Esophagus muscularis mucosa (tissue), 4 donors: ENCODE data around the gene FBXW8.

Experiments used
- EP300 ChIP-seq: sonication (generic); formaldehyde crosslinking; IDR thresholded peaks from one replicate; pipeline ENCODE4 v1.6.1; 2017; ENCODE audit warnings: antibody characterized with exemption
- POLR2AphosphoS5 ChIP-seq, 2 donors: sonication (generic); formaldehyde crosslinking; IDR thresholded peaks; one replicate each; pipeline ENCODE4 v1.6.1; 2017; ENCODE audit warnings: antibody characterized with exemption in 2 of 2
- TF ChIP-seq, protein P1 (sequence below), 3 experiments: fragments of 200-600 bp in 2 of 3; fragments of 450-650 bp in 1 of 3; sonication (generic) in 2 of 3; IDR thresholded peaks; one replicate each; pipeline ENCODE4 v1.5.1; 2017 to 2019; ENCODE audit warnings: antibody characterized with exemption in 3 of 3, mild to moderate bottlenecking in 2 of 3, moderate library complexity in 1 of 3

DNA sequence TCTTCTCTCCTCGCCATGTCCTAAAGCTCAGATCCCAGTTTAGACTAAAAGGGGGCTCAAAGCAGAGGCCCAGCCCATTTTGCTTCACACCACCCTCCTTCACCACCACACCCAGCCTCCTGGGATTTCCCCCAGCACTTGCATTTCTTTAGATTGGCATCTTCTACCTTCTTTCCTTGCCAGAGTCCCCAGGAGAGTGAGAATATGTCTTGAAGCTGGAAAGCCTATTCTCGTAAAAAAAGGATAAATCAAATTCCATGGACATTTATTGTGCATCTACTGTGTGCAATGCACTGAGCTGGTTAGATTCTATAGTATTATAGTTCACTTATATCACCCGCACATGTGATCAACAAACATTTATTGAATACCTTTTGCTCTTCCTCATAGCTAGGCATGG, 10.2 kb downstream of the FBXW8 start:
- TF ChIP-seq, protein P1, sequence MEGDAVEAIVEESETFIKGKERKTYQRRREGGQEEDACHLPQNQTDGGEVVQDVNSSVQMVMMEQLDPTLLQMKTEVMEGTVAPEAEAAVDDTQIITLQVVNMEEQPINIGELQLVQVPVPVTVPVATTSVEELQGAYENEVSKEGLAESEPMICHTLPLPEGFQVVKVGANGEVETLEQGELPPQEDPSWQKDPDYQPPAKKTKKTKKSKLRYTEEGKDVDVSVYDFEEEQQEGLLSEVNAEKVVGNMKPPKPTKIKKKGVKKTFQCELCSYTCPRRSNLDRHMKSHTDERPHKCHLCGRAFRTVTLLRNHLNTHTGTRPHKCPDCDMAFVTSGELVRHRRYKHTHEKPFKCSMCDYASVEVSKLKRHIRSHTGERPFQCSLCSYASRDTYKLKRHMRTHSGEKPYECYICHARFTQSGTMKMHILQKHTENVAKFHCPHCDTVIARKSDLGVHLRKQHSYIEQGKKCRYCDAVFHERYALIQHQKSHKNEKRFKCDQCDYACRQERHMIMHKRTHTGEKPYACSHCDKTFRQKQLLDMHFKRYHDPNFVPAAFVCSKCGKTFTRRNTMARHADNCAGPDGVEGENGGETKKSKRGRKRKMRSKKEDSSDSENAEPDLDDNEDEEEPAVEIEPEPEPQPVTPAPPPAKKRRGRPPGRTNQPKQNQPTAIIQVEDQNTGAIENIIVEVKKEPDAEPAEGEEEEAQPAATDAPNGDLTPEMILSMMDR (IDR thresholded peaks at IDR 0.05) = no peak
- TF ChIP-seq EP300 = no peak
- no peak for TF ChIP-seq POLR2AphosphoS5 (IDR thresholded peaks at IDR 0.05)
